Measurements from ENCODE around the gene SORBS1.

The SORBS1 gene

GRCh38 chr10:95561177-95561863 lies at the start of gene SORBS1:
Gene SORBS1, minus strand, starts transcription at chr10:95561371. Its CDS starts 120,236 bp downstream, at chr10:95441135.
- peak; percentile 89 for DNase-seq

GRCh38 chr10:95610727-95611126 lies 49.6 kb upstream of the SORBS1 start:
- no peak for DNase-seq

GRCh38 chr10:95606922-95607321 lies 45.8 kb upstream of the SORBS1 start:
- DNase-seq: no peak

- DNase-seq: no peak
Measured at GRCh38 chr10:95605163-95605562, 44.0 kb upstream of the SORBS1 start.

GRCh38 chr10:95604630-95605029 lies 43.5 kb upstream of the SORBS1 start:
- no peak for DNase-seq

- no peak for DNase-seq
Measured at GRCh38 chr10:95602382-95602781, 41.2 kb upstream of the SORBS1 start.

GRCh38 chr10:95601116-95601719 lies 40.0 kb upstream of the SORBS1 start:
- peak; percentile 62 for DNase-seq

- DNase-seq: no peak
Measured at GRCh38 chr10:95600158-95600557, 39.0 kb upstream of the SORBS1 start.

- no peak for DNase-seq
Measured at GRCh38 chr10:95597788-95598187, 36.6 kb upstream of the SORBS1 start.

GRCh38 chr10:95588025-95588424 lies 26.9 kb upstream of the SORBS1 start:
- no peak for DNase-seq

GRCh38 chr10:95579835-95580535 lies 18.8 kb upstream of the SORBS1 start:
- DNase-seq: no peak

- no peak for DNase-seq
Measured at GRCh38 chr10:95579292-95579691, 18.1 kb upstream of the SORBS1 start.

GRCh38 chr10:95578619-95579018 lies 17.4 kb upstream of the SORBS1 start:
- DNase-seq: no peak

- DNase-seq: no peak
Measured at GRCh38 chr10:95574649-95575365, 13.6 kb upstream of the SORBS1 start.

- DNase-seq: no peak
Measured at GRCh38 chr10:95573964-95574604, 12.9 kb upstream of the SORBS1 start.

GRCh38 chr10:95573527-95573926 lies 12.4 kb upstream of the SORBS1 start:
- DNase-seq: no peak

- no peak for DNase-seq
Measured at GRCh38 chr10:95572131-95572820, 11.1 kb upstream of the SORBS1 start.

GRCh38 chr10:95571390-95571789 lies 10.2 kb upstream of the SORBS1 start:
- DNase-seq: no peak

GRCh38 chr10:95569368-95569767 lies 8.2 kb upstream of the SORBS1 start:
- DNase-seq: no peak

- DNase-seq: no peak
Measured at GRCh38 chr10:95567903-95568630, 6.9 kb upstream of the SORBS1 start.

- no peak for DNase-seq
Measured at GRCh38 chr10:95566136-95566535, 5.0 kb upstream of the SORBS1 start.

- DNase-seq: no peak
Measured at GRCh38 chr10:95565336-95565735, 4.2 kb upstream of the SORBS1 start.

All from activated CD8-positive, alpha-beta memory T cell treated with anti-CD3 and anti-CD28 coated beads, Interleukin-2, amount 50 U/mL, for 48 hours (primary cell).